ENCODE data around the gene LAMB1.

GRCh38 chr7:107975394-107976013 is 27.5 kb downstream of the LAMB1 start:
- TF ChIP-seq POU2F2 (IDR thresholded peaks at IDR 0.05; ENCODE audit: low read depth, low read length) (no peak), POLR2AphosphoS5 (IDR thresholded peaks at IDR 0.05; ENCODE audit: low read depth, low read length) (no peak)
